IPS DF 6.9 (cell line): ENCODE measurements around the gene ZNF708.
"Not testable (repeated sequence)": the region's sequence is repeated elsewhere in the genome, so short reads cannot be mapped to it uniquely, and the experiment has no call there.

ENCODE experiments used
- DNase-seq: peaks from one replicate; pipeline ENCODE4 v3.0.0-alpha.2; 2013; ENCODE audit warnings: low read depth, low spot score
- H3K27ac ChIP-seq: one replicate; pipeline ENCODE4 v1.5.1; 2013; ENCODE audit warnings: low read length, control low read depth
- H3K27me3 ChIP-seq: 2 replicates; pipeline ENCODE4 v1.6.1; 2013; ENCODE audit warnings: mild to moderate bottlenecking, low read length; ENCODE audit not compliant: control insufficient read depth, insufficient read depth
- H3K36me3 ChIP-seq: 2 replicates; pipeline ENCODE4 v1.6.1; 2013; ENCODE audit warnings: low read length; ENCODE audit not compliant: control insufficient read depth, insufficient read depth
- H3K4me1 ChIP-seq: 2 replicates; pipeline ENCODE4 v1.6.1; 2013; ENCODE audit warnings: low read length; ENCODE audit not compliant: control insufficient read depth, insufficient read depth
- H3K4me3 ChIP-seq: 2 replicates; pipeline ENCODE4 v1.5.1; 2013; ENCODE audit warnings: mild to moderate bottlenecking, low read length
- H3K9me3 ChIP-seq: 2 replicates; pipeline ENCODE4 v1.6.1; 2013; ENCODE audit warnings: low read length, inconsistent platforms; ENCODE audit not compliant: control insufficient read depth, insufficient read depth
- WGBS: extraction: QIAGEN DNeasy Blood & Tissue Kit; methylation state at CpG from one replicate; pipeline ENCODE4 v1.1.7; 2013; ENCODE audit warnings: mixed read lengths, missing lambda C conversion rate; ENCODE audit not compliant: insufficient read length, insufficient coverage; 5-methylcytosine and 5-hydroxymethylcytosine counted together

ZNF708 gene

GRCh38 chr19:21321996-21322395 lies 7.2 kb downstream of the ZNF708 start:
- WGBS = no CpG with 5 or more reads among the region's 4 CpGs
- Histone ChIP-seq H3K27me3 (no peaks in the 10 kb centered on the region), H3K4me3 (no peak overlapping the region), H3K4me1 (peaks cover 3% of the 10 kb centered on the region; the same call in 1 of the 2 replicates), H3K27ac (no peak overlapping the region), H3K9me3 (no peaks in the 10 kb centered on the region), H3K36me3 (no peaks in the 10 kb centered on the region)
- no peak for DNase-seq

- no peak overlapping the region for H3K27ac ChIP-seq
- H3K27me3 ChIP-seq = no peaks in the 10 kb centered on the region
- no peaks in the 10 kb centered on the region for H3K36me3 ChIP-seq
- H3K4me3 ChIP-seq = no peak overlapping the region
- no peak for DNase-seq
- no CpG with 5 or more reads among the region's 4 CpGs for WGBS
- H3K9me3 ChIP-seq = no peaks in the 10 kb centered on the region
- H3K4me1 ChIP-seq = peaks cover 3% of the 10 kb centered on the region; the same call in 1 of the 2 replicates
These were observed 8.1 kb downstream of the ZNF708 start for GRCh38 chr19:21321134-21321533.

GRCh38 chr19:21317821-21318220 lies 11.4 kb downstream of the ZNF708 start:
- Histone ChIP-seq H3K36me3 (no peaks in the 10 kb centered on the region), H3K27me3 (no peaks in the 10 kb centered on the region), H3K27ac (no peak overlapping the region), H3K4me3 (no peak overlapping the region), H3K9me3 (no peaks in the 10 kb centered on the region), H3K4me1 (peaks cover 3% of the 10 kb centered on the region; the same call in 1 of the 2 replicates)
- no CpG with 5 or more reads among the region's 1 CpG for WGBS
- no peak for DNase-seq

- Histone ChIP-seq H3K27ac (no peak overlapping the region), H3K27me3 (no peaks in the 10 kb centered on the region), H3K9me3 (no peaks in the 10 kb centered on the region), H3K4me1 (peaks cover 2% of the 10 kb centered on the region; the same call in 1 of the 2 replicates), H3K36me3 (no peaks in the 10 kb centered on the region), H3K4me3 (no peak overlapping the region)
- no peak for DNase-seq
- WGBS = no CpG with 5 or more reads among the region's 1 CpG
These were observed 14.5 kb downstream of the ZNF708 start for GRCh38 chr19:21314676-21315075.

GRCh38 chr19:21312807-21313206 lies 16.4 kb downstream of the ZNF708 start:
- H3K9me3 ChIP-seq, H3K4me3 ChIP-seq, H3K36me3 ChIP-seq, H3K4me1 ChIP-seq, H3K27me3 ChIP-seq, H3K27ac ChIP-seq, DNase-seq: not testable (repeated sequence)
- WGBS = no CpG with 5 or more reads among the region's 2 CpGs

- no peak for DNase-seq
- H3K27ac ChIP-seq = no peak overlapping the region
- no peaks in the 10 kb centered on the region for H3K4me1 ChIP-seq
- H3K9me3 ChIP-seq = no peaks in the 10 kb centered on the region
- no peak overlapping the region for H3K4me3 ChIP-seq
- WGBS = no CpG with 5 or more reads among the region's 2 CpGs
- H3K27me3 ChIP-seq = no peaks in the 10 kb centered on the region
- no peaks in the 10 kb centered on the region; the same call in 1 of the 2 replicates for H3K36me3 ChIP-seq
These were observed 20.4 kb downstream of the ZNF708 start for GRCh38 chr19:21308773-21309172.

- H3K9me3 ChIP-seq, H3K27ac ChIP-seq: not testable (repeated sequence)
These were observed 22.2 kb downstream of the ZNF708 start for GRCh38 chr19:21306881-21307479.

GRCh38 chr19:21293768-21294167 lies 35.4 kb downstream of the ZNF708 start:
- H3K27me3 ChIP-seq, DNase-seq, H3K4me1 ChIP-seq, H3K36me3 ChIP-seq, H3K4me3 ChIP-seq, H3K27ac ChIP-seq, H3K9me3 ChIP-seq: not testable (repeated sequence)
- no CpG with 5 or more reads among the region's 1 CpG for WGBS

More at GRCh38 chr19:21306881-21307479, 22.2 kb downstream of the ZNF708 start:
- WGBS = no CpG with 5 or more reads among the region's 3 CpGs
- not testable (repeated sequence) for H3K4me3 ChIP-seq, H3K4me1 ChIP-seq, H3K27me3 ChIP-seq, H3K36me3 ChIP-seq, DNase-seq

GRCh38 chr19:21269813-21270212 lies 59.4 kb downstream of the ZNF708 start:
- WGBS = no CpG with 5 or more reads among the region's 2 CpGs
- H3K4me3 ChIP-seq = no peak overlapping the region
- H3K27me3 ChIP-seq = no peaks in the 10 kb centered on the region
- no peak overlapping the region for H3K27ac ChIP-seq
- no peaks in the 10 kb centered on the region for H3K9me3 ChIP-seq
- H3K36me3 ChIP-seq = no peaks in the 10 kb centered on the region; the same call in 1 of the 2 replicates
- no peak for DNase-seq
- no peaks in the 10 kb centered on the region for H3K4me1 ChIP-seq

GRCh38 chr19:21264891-21265290 lies 64.3 kb downstream of the ZNF708 start:
- Histone ChIP-seq H3K27ac (no peak overlapping the region), H3K36me3 (no peaks in the 10 kb centered on the region; the same call in 1 of the 2 replicates), H3K4me3 (no peak overlapping the region), H3K4me1 (no peaks in the 10 kb centered on the region), H3K9me3 (no peaks in the 10 kb centered on the region; the same call in none of the 2 replicates), H3K27me3 (no peaks in the 10 kb centered on the region)
- DNase-seq = no peak
- WGBS = no CpG with 5 or more reads among the region's 12 CpGs

GRCh38 chr19:21264416-21264815 lies 64.8 kb downstream of the ZNF708 start:
- WGBS = no CpG with 5 or more reads among the region's 6 CpGs

More at GRCh38 chr19:21264416-21264815, 64.8 kb downstream of the ZNF708 start:
- Histone ChIP-seq H3K4me3 (no peak overlapping the region), H3K36me3 (no peaks in the 10 kb centered on the region; the same call in 1 of the 2 replicates), H3K9me3 (no peaks in the 10 kb centered on the region; the same call in none of the 2 replicates), H3K4me1 (no peaks in the 10 kb centered on the region), H3K27ac (no peak overlapping the region), H3K27me3 (no peaks in the 10 kb centered on the region)
- DNase-seq = no peak
